Measurements from ENCODE around the gene MUC5B.

The MUC5B gene

GRCh38 chr11:1270476-1270875 is 47.6 kb downstream of the MUC5B start:
- DNase-seq = no peak

GRCh38 chr11:1271002-1271401 is 48.1 kb downstream of the MUC5B start:
- no peak for DNase-seq

- DNase-seq = no peak
These were observed 48.5 kb downstream of the MUC5B start for GRCh38 chr11:1271406-1271805.

GRCh38 chr11:1271927-1272326 is 49.1 kb downstream of the MUC5B start:
- no peak for DNase-seq

GRCh38 chr11:1272531-1272930 is 49.7 kb downstream of the MUC5B start:
- no peak for DNase-seq

GRCh38 chr11:1274501-1274900 is 51.6 kb downstream of the MUC5B start:
- DNase-seq = no peak

GRCh38 chr11:1275021-1275420 is 52.2 kb downstream of the MUC5B start:
- DNase-seq = no peak

- DNase-seq = no peak
These were observed 53.4 kb downstream of the MUC5B start for GRCh38 chr11:1276041-1276790.

DNA sequence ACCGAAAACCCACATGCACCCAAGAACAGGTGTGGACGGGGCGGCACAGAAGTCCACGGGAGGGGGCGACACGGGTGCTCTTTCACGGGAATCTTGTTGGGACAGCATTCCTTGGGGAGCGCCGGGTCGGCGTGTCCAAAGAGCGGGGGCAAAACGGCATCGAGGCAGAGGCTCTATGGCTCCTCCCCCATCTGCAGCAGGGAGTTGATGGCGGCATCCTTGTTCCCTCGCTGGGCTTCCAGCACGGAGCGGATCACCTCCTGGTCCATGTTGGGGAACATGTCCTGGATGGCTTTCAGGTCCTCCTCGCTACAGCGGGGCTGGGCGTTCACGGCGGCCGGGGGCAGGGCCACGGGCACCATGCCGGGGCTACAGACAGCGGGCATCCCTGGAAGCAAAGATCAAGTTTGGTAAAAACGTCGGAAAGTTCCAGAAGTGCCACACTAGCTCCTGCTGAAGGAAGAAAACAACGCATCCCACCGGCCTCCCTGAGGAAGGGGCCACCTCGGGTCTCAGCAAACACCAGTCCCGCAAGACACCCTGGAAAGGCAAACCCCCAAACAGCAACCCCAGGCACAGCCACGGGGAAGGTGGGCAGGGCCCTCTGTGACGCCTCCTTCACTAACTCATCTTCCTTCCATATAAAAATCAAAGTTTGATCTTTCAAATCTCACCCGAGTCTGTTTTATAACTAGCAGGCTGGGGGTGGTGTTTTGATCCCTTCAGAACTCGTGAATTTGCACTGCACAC is 54.2 kb downstream of the MUC5B start:
- DNase-seq = no peak

- no peak for DNase-seq
These were observed 55.2 kb downstream of the MUC5B start for GRCh38 chr11:1277936-1278512.

DNA sequence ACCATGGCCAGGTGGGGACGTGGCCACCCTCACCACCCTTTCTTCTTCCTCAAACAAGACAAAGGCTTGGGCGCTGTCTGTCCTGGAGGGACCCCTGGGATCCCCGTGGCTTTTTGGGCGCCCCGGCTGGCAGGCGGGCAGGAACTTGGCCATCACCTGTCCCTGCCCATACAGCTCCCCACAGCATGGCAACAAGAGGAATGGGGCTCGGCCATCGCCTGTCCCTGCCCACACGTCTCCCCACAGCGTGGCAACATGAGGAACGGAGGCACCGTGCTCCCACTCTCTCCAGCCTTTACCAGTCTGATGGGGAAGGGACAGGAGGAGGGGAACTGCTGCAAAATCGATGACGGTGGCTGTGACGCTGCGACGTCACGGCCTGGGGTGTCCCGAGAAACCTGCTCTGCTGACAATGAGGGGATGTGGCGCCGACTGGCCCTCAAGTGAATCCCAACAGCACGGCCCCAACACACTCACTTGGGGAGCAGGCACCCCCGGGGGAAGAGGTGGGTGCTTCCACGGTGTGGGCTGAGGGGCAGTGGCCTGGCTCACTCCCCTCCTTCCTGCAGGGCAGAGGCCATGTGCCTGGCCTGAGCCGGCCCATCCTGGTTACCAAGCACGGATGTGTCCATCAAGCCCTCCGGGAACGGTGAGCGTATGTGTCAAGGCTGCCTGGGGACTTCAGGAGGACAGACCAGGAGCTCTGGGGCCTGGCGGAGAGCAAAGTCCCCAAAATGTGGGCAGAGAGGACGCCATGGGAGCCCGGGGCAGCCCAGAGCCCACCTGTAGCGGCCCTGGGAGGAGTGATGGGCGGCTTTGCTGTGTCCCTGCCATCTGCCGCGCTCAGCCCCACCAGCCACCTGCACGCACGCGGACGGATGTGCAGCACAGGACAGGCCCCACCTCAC is 56.2 kb downstream of the MUC5B start:
- no peak for DNase-seq

GRCh38 chr11:1279674-1280055 is 56.8 kb downstream of the MUC5B start:
- no peak for DNase-seq

DNA sequence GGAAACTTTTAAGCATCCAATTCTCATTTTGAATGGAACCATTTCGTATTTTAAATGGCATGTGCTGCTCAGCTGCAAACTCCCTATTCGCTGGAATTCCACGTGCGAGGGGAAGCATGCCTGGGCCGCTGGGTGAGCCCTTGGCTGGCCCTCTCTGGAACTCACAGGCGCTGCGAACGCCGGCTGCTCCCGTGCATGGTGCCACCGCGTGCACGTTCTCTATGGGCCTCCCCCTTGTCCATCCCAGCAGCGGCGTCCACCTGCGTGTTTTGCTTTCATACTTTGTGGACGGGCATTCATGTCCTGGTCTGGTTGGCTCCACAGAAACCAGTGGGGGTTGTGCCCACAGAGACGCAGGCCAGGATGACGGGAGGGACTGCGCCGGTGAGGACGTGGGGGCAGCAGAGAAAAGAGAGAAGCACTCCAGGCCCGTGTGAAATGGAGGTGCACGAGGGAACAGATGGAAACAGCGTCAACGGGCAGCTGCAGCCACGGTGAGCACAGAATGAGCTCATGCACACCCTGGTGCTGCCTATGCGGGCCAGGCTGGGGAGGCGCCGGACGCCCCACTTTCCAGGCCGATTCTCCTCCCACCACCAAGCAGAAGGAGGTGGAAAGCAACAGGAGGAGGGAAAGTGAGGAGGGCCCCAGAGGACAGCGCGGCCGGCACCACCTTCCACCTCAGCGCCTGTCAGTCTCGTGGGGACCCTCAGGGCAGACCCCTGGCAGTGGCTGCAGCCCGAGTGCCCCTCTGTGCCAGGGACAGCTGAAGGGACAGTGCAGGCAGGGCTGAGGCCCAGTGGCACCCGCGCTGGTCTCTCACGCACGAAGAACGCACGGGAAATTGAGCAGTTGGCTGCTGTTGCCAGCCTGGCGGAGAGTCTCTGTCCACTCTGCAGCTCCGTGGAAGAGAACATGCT is 57.5 kb downstream of the MUC5B start:
- no peak for DNase-seq

GRCh38 chr11:1281326-1281973 is 58.6 kb downstream of the MUC5B start:
- DNase-seq = no peak

DNA sequence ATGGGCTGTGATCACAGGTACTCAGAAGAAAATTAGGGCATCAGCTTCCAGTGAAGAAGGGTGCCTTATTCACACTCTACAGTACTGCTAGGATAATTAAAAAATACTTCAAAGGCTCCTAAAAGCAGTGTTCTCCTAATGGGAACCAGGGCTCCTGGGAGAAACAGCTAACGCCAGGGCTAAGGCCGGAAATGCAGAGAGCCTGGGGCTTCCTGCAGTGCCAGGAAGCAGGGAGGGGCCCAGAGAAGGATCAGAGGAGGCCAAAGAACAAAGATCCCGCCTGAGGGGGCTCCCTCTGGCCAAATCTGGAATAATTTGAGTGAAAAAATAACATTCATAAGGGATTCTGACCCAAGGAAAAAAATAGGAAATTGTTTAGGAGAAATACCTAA is 59.1 kb downstream of the MUC5B start:
- DNase-seq = no peak

- DNase-seq = no peak
These were observed 60.2 kb downstream of the MUC5B start for GRCh38 chr11:1283091-1283511.

DNA sequence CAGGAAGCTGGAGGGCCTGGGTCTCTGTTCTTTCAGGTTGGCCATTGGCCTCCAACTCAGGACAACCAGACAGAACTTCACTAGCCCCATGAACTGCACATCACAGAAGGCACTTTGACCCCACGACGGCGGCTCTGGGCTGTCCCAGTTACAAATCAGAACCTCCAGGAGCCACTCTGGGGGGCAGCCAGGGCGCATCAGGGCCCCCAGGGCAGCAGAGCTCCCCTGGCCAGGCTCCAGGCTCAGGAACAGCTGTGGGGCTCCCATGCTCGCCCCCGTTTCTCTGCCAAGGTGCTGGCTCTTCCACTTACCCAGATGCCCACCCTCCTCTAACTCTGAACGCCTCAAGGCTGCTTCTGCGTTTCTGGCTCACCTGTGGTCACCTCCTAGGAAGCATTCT is 61.0 kb downstream of the MUC5B start:
- DNase-seq = no peak

- no peak for DNase-seq
These were observed 62.5 kb downstream of the MUC5B start for GRCh38 chr11:1285316-1285744.

DNA sequence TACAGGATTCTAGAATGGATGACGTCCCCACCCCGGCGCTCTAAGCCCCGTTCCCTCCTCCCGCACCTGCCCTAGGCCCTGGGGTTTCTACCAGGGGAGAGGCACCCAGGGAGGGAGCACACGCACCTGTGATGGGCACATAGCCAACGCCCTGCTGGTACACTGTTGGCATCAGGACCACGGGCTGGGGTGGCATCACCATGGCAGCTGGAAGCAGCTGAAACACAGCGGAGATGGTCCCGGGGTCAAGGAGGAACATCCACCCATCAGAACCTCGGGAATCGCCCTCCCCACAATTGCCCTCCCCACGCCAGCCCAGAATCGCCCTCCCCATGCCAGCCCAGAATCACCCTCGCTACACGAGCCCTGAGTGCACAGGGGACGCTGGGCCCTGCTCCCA is 63.0 kb downstream of the MUC5B start:
- no peak for DNase-seq

DNA sequence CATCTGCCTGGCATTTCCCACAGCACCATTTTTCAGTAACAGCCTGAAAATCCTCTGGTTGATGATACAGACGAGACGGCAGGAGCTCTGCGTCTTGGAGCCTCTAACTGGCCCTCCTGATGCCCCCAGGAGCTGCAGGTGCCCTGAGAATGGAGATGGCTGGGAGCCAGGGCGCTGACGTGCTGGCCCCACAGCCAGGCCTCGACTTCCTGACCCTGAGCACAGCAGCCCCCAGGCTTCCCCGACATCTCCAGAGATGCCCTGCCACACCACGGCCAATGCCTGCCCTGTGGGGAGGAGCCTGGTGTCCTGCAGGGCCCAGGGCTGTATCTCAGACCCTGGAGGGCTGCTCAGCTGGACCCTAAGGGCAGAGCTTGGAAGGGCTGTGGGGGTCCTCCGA is 65.1 kb downstream of the MUC5B start:
- no peak for DNase-seq

- DNase-seq = no peak
These were observed 65.7 kb downstream of the MUC5B start for GRCh38 chr11:1288426-1289151.
